ENCODE data around the gene ADGB. TPM values are rescaled to one million over a fixed set of nuclear protein-coding genes. Genes with fewer than 3 reads are reported as not detected.
A peak's percentile ranks its signal among the peaks of the same experiment; 100 is the strongest.

Gene ADGB
- total RNA-seq, 6 experiments from 2014 or later: not detected

GRCh38 chr6:146857180-146857979 lies 258.6 kb downstream of the ADGB start:
- Mint-ChIP-seq H3K27me3 (ENCODE audit: insufficient read depth) (no peaks in the 10 kb centered on the region; the same call in 1 of the 2 replicates), H3K36me3 (ENCODE audit: low read depth) (peaks cover 2% of the 10 kb centered on the region; the same call in 1 of the 2 replicates), H3K9me3 (no peaks in the 10 kb centered on the region), H3K27ac (peak overlapping the region; percentile 86), H3K4me1 (ENCODE audit: low read depth) (peaks cover 20% of the 10 kb centered on the region), H3K4me3 (peak overlapping the region; percentile 81)
- peak; percentile 79 for DNase-seq
- peak; percentile 100 for TF ChIP-seq CTCF (IDR thresholded peaks at IDR 0.05)

GRCh38 chr6:146857980-146858347 lies 259.2 kb downstream of the ADGB start:
- Mint-ChIP-seq H3K4me1 (ENCODE audit: low read depth) (peaks cover 14% of the 10 kb centered on the region), H3K9me3 (no peaks in the 10 kb centered on the region), H3K27me3 (ENCODE audit: insufficient read depth) (no peaks in the 10 kb centered on the region; the same call in 1 of the 2 replicates), H3K27ac (peak overlapping the region; percentile 86), H3K4me3 (peak overlapping the region; percentile 81), H3K36me3 (ENCODE audit: low read depth) (no peaks in the 10 kb centered on the region)
- no peak for TF ChIP-seq CTCF (IDR thresholded peaks at IDR 0.05)
- DNase-seq: no peak

- peaks cover 13% of the 10 kb centered on the region for H3K4me1 Mint-ChIP-seq (ENCODE audit: low read depth)
- DNase-seq: no peak
- H3K36me3 Mint-ChIP-seq (ENCODE audit: low read depth): no peaks in the 10 kb centered on the region
- H3K9me3 Mint-ChIP-seq: no peaks in the 10 kb centered on the region
- no peak overlapping the region for H3K4me3 Mint-ChIP-seq
- no peak for TF ChIP-seq CTCF (IDR thresholded peaks at IDR 0.05)
- H3K27ac Mint-ChIP-seq: no peak overlapping the region
- no peaks in the 10 kb centered on the region; the same call in 1 of the 2 replicates for H3K27me3 Mint-ChIP-seq (ENCODE audit: insufficient read depth)
Observed at GRCh38 chr6:146859206-146859605, 260.4 kb downstream of the ADGB start.

GRCh38 chr6:146859795-146860495 lies 261.2 kb downstream of the ADGB start:
- no peak overlapping the region for H3K27ac Mint-ChIP-seq
- no peaks in the 10 kb centered on the region for H3K9me3 Mint-ChIP-seq
- H3K4me1 Mint-ChIP-seq (ENCODE audit: low read depth): peaks cover 13% of the 10 kb centered on the region
- DNase-seq: no peak
- H3K36me3 Mint-ChIP-seq (ENCODE audit: low read depth): no peaks in the 10 kb centered on the region
- no peaks in the 10 kb centered on the region; the same call in 1 of the 2 replicates for H3K27me3 Mint-ChIP-seq (ENCODE audit: insufficient read depth)
- TF ChIP-seq CTCF (IDR thresholded peaks at IDR 0.05): no peak
- no peak overlapping the region for H3K4me3 Mint-ChIP-seq

- TF ChIP-seq CTCF (IDR thresholded peaks at IDR 0.05): no peak
- H3K27ac Mint-ChIP-seq: no peak overlapping the region
- H3K9me3 Mint-ChIP-seq: no peaks in the 10 kb centered on the region
- no peak overlapping the region for H3K4me3 Mint-ChIP-seq
- no peaks in the 10 kb centered on the region for H3K36me3 Mint-ChIP-seq (ENCODE audit: low read depth)
- H3K4me1 Mint-ChIP-seq (ENCODE audit: low read depth): peaks cover 13% of the 10 kb centered on the region
- no peaks in the 10 kb centered on the region; the same call in 1 of the 2 replicates for H3K27me3 Mint-ChIP-seq (ENCODE audit: insufficient read depth)
- DNase-seq: no peak
Observed at GRCh38 chr6:146860583-146860982, 261.8 kb downstream of the ADGB start.
